GM18502 (cell line): ENCODE data around the gene FCHSD2.

Experiments
- ATAC-seq: cut with Tn5 transposase; IDR thresholded peaks from one replicate; pipeline ENCODE4 v1.9.1; 2021; ENCODE audit warnings: mild to moderate bottlenecking; ENCODE audit not compliant: unreplicated experiment, poor library complexity

Gene FCHSD2

DNA sequence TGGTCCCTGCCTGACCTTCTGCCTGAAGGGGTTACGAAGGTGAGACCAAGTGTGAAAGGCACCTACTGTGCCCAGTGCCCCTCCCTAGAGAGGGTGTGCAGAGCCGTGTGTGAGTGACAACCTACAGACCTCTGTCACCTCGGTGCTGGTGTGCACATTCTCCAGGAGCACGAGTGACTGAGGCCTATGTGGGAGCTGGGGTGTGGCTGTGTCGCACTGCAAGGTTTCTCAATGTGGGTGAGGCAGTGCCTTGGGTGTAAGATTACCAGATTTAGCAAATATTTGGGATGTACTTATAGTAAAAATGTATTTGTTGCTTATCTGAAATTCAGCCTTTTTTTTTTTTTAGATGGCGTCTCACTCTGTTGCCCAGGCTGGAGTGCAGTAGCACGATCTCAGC, 353.9 kb downstream of the FCHSD2 start:
- ATAC-seq, result no peak

DNA sequence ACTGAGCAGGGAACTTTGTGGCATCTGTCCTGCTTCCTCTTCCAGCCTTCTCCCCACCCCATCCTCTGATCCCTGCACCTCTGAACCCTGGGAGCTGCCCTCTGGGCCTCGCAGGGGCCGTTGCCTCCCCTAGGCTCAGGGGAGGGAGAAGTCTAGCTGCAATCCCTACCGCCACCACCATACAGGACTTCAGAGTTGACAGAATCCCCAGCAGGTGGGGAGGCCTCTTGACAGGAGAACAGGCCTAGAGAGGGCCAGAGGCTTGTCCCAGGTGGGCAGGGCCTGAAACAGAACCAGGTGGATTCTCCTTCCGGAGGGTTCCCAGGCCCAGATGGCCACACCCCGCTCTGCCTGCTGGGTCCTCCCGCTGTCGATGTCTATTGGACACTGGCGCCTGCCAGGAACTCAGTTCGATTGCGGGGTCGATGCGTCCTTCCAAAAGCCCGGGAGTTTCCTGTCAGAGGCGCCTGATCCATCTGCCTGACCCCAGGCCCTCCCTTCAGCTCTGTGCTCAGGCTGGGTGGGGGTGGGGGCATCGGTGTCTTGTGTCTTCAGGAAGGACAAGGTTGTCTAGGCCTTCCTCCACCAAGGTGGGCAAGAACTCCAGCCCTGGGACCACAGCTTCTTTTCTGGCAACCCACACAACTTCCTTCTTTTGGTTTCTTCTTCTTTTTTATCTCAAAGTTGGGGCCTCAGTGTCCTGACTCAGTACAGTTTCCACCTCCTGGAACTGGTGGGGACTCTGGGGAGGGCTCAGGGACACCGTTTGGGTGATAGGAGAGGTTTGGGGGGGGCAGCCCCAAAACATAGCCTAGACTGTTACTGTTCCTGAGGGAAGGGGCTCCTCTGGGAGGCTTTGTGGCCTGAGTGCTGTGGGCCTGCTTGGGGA, 354.7 kb downstream of the FCHSD2 start:
- peak; percentile 69 for ATAC-seq
